Tibial artery (tissue), 4 donors: ENCODE results near the gene POFUT2.
A peak's percentile ranks its signal among the peaks of the same experiment; 100 is the strongest.

Experiments
- DNase-seq, 2 donors: peaks; one replicate each; pipeline ENCODE4 v3.0.0-alpha.2; 2019
- H3K27ac ChIP-seq, 2 donors: fragments of 200-600 bp; sonication (generic) in 1 of 2; 1 replicate in 1 of 2; 2 replicates in 1 of 2; pipeline ENCODE4 v1.5.1; 2018 to 2019; ENCODE audit warnings: mild to moderate bottlenecking in 1 of 2
- H3K27me3 ChIP-seq, 2 donors: fragments of 200-600 bp; sonication (generic) in 1 of 2; one replicate each; pipeline versions ENCODE4 v1.5.1 to v1.6.0; 2016 to 2019
- H3K36me3 ChIP-seq, 3 donors: fragments of 200-600 bp; sonication (generic) in 2 of 3; one replicate each; pipeline ENCODE4 v1.5.1; 2016 to 2019; ENCODE audit warnings: mild to moderate bottlenecking in 2 of 3
- H3K4me1 ChIP-seq, 4 donors: fragments of 200-600 bp; sonication (generic) in 2 of 4; 1 replicate in 3 of 4; 2 replicates in 1 of 4; pipeline ENCODE4 v1.5.1; 2016 to 2019
- H3K4me3 ChIP-seq, 2 donors: fragments of 200-600 bp; sonication (generic) in 1 of 2; 1 replicate in 1 of 2; 2 replicates in 1 of 2; pipeline ENCODE4 v1.5.1; 2018 to 2019; ENCODE audit warnings: mild to moderate bottlenecking in 2 of 2
- H3K9me3 ChIP-seq, 3 donors: fragments of 200-600 bp; sonication (generic) in 1 of 3; one replicate each; pipeline ENCODE4 v1.5.1; 2016 to 2019
- intact Hi-C: fragments of 100-400 bp; cut with DNase I; formaldehyde crosslinking; loops from one replicate; pipeline ENCODE4 v1.15.0; 2023; ENCODE audit warnings: low total_unique reads
- TF ChIP-seq, protein P1 (sequence below), 2 experiments: fragments of 200-600 bp in 1 of 2; fragments of 450-650 bp in 1 of 2; IDR thresholded peaks; one replicate each; pipeline ENCODE4 v1.5.1; 2017 to 2019; ENCODE audit warnings: antibody characterized with exemption in 2 of 2, mild to moderate bottlenecking in 1 of 2, moderate library complexity in 1 of 2

The POFUT2 gene

DNA sequence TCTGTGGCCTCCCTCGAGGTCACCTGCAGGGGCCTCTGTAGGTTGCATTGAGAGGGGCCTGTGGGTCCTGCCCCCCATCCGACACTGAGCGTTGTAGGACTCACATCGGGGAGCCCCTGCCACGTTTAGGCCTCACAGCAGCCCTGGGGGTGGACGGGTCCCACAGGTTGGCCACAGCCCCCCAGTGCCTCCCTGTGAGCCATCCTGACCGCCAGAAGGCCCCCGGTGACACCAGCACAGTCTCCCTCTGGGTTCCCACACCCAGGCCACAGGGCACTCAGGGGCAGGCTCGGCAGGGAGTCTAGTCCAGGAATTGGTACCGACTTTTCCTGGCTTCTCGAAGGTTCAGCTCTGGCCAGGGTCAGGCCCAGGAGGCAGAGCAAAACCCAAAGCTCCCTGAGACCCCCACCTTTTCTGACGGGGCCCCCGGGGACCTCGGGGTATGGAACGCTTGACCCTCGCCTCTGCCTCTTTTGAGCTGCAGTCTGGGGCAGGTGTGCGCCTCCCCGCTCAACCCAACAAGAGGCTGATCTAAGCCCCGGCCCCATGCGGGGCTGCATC, 13.9 kb upstream of the POFUT2 start:
- Histone ChIP-seq H3K27ac (peak overlapping the region; percentile 94 to 98), H3K4me3 (no peak overlapping the region), H3K36me3 (no peaks in the 10 kb centered on the region), H3K9me3 (no peaks in the 10 kb centered on the region), H3K27me3 (no peaks in the 10 kb centered on the region), H3K4me1 (peaks cover 0 to 44% (median 29%) of the 10 kb centered on the region in 4 donors)
- TF ChIP-seq, protein P1, sequence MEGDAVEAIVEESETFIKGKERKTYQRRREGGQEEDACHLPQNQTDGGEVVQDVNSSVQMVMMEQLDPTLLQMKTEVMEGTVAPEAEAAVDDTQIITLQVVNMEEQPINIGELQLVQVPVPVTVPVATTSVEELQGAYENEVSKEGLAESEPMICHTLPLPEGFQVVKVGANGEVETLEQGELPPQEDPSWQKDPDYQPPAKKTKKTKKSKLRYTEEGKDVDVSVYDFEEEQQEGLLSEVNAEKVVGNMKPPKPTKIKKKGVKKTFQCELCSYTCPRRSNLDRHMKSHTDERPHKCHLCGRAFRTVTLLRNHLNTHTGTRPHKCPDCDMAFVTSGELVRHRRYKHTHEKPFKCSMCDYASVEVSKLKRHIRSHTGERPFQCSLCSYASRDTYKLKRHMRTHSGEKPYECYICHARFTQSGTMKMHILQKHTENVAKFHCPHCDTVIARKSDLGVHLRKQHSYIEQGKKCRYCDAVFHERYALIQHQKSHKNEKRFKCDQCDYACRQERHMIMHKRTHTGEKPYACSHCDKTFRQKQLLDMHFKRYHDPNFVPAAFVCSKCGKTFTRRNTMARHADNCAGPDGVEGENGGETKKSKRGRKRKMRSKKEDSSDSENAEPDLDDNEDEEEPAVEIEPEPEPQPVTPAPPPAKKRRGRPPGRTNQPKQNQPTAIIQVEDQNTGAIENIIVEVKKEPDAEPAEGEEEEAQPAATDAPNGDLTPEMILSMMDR (IDR thresholded peaks at IDR 0.05): no peak
- peak in 1 of 2 donors; percentile 65 for DNase-seq
- intact Hi-C loops: loop anchor here (5.0 kb wide), 1 partner anchor 121 kb away; no protein-coding TSS in a partner anchor

DNA sequence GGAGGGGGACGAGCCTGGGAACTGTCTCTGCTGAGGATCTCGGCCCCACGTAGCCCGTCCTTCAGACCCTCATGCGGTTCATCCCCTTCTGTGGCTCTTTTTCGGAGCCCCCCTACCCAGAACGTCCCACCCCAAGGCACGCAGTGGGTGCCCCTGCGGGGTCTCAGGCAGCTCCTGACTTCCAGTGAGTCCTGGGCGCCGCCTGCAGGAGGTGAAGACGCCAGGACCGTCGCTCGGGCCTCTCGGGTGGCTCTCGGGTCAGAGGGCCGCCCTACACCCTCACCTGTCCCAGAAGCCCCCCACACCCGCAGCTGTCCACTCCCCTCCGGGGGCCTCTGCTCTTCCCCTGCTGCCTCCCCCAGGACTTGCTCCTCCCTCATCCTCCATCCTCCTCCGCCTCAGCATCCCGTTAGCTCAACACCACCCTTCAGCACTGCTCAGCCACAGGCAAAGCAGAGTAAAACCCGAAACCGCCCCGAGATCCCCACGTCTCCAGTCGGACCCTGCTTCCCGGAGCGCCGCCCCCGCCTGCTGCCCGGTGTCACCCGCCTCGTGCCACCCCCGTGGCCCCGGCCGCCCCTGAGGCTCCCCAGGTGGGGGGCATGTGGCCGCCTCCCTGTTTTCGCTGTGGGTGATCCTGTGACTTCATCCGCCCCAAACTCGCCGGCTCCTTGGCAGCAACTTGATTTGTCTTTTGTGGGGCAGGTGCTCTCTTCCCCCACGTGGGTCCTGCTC, 13.3 kb upstream of the POFUT2 start:
- peak overlapping the region in 1 of 2 donors; percentile 28 for H3K4me3 ChIP-seq
- H3K36me3 ChIP-seq: no peaks in the 10 kb centered on the region
- no peaks in the 10 kb centered on the region for H3K9me3 ChIP-seq
- DNase-seq: peak in 1 of 2 donors; percentile 68
- no peaks in the 10 kb centered on the region for H3K27me3 ChIP-seq
- H3K4me1 ChIP-seq: peaks cover 0 to 44% (median 25%) of the 10 kb centered on the region in 4 donors
- TF ChIP-seq, protein P1 (IDR thresholded peaks at IDR 0.05): no peak
- intact Hi-C loops: loop anchor here (5.0 kb wide), 1 partner anchor 121 kb away; no protein-coding TSS in a partner anchor
- peak overlapping the region; percentile 94 to 98 for H3K27ac ChIP-seq

DNA sequence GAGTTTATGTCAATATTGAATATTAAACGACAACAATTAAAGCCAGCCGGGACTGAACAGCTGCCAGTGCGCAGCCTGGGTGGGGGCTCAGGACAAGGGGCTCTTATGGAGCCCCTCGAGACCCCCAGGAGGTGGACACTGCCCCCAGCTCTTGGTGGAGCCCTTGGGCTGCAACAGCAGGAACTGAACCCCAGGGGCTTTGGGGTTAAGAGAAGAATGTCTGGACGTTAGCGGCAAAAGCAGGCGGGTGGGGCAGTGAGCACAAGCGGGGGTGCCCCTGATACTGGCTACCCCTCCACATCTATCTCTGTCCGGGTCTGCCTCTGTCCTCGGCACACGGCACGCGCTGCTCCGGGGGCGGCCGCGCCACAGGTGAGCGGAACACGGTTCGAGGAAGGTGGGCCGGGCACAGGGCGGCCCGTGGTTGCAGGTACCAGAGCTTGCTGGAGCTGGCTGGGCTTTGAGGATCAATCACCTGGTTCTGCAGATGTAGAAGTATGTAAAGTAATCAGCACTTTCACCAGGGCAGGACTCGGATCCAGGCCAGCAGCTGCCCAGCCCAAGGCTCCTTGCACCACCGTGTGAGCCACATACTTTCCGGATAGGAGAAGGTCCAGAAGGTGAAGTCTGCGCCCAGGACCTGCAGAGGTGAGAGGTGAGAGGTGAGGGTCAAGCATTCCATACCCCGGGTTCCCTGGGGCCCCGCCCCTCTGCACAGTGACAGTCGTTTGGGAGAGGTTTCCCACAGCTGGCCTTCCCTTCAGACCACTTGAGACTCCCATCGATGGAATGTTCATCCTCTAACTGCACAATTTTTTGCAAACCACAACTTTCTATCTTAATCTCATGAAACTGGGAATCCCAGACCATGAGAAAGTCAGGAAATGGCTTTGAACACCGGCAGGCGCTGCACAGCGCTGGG, 12.4 kb upstream of the POFUT2 start:
- Histone ChIP-seq H3K9me3 (no peaks in the 10 kb centered on the region), H3K27ac (peak overlapping the region; percentile 94 to 98), H3K36me3 (no peaks in the 10 kb centered on the region), H3K4me3 (peak overlapping the region; percentile 3 to 28), H3K27me3 (no peaks in the 10 kb centered on the region), H3K4me1 (peaks cover 0 to 53% (median 30%) of the 10 kb centered on the region in 4 donors)
- TF ChIP-seq, protein P1 (IDR thresholded peaks at IDR 0.05): no peak
- peak in 1 of 2 donors; percentile 66 for DNase-seq
- intact Hi-C loops: loop anchor here (5.0 to 10.0 kb wide), 2 partner anchors 105 to 122 kb away; partner anchors contain the start of gene COL18A1

DNA sequence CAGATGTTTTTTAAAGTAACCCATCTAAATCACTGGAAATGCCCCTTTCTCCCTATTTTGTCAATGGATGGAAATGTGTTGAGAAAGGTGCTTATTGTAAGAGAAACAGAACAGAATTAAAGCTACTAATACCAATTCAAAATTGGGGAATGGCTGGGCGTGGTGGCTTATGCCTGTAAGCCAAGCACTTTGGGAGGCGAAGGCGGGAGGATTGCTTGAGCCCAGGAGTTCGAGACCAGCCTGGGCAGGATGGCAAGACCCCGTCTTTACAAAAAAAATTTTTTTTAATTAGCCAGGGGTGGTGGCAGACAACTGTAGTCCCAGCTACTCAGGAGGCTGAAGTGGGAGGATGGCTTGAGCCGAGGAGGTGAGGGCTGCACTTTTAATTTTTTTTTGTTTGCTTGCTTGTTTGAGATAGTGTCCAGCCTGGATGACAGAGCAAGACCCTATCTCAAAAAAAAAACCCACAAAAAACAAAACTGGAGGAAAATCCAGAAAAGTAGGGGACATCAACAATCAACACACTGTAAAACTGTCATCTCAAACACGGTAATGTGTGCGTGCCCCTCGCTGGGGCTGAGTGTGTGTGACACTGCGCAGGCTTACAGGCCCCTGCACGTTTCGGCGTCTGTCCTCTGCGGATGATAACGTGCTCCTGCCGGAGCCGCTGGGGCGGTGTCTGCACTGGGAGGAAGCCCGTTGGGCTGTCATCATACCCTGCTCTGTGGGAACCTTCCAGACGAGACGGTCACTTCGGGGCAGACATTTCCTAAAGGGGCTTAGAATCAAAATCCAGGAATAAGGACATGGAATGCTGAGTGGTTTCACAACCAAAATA, 11.6 kb upstream of the POFUT2 start:
- peak in 1 of 2 donors; percentile 91 for DNase-seq

More for the DNA sequence above, 11.6 kb upstream of the POFUT2 start:
- H3K36me3 ChIP-seq: no peaks in the 10 kb centered on the region
- H3K4me3 ChIP-seq: peak overlapping the region; percentile 3 to 28
- TF ChIP-seq, protein P1 (IDR thresholded peaks at IDR 0.05): no peak
- peak overlapping the region; percentile 94 to 98 for H3K27ac ChIP-seq
- peaks cover under 1 to 61% (median 38%) of the 10 kb centered on the region in 4 donors for H3K4me1 ChIP-seq
- H3K9me3 ChIP-seq: no peaks in the 10 kb centered on the region
- H3K27me3 ChIP-seq: no peaks in the 10 kb centered on the region
- intact Hi-C loops: loop anchor here (10.0 kb wide), 1 partner anchor 106 kb away; the partner anchor contains the start of gene COL18A1
